AG04450 (cell line): ENCODE results near the gene MIEN1. TPM values are rescaled to one million over a fixed set of nuclear protein-coding genes. Genes with fewer than 3 reads are reported as not detected.

Experiments used
- CTCF ChIA-PET: fragments of 300-600, 350-600 bp; formaldehyde crosslinking; extraction: SDS; loops from one replicate; lab custom pipeline; 2022; ENCODE audit warnings: antibody characterized with exemption, inconsistent platforms; lab: Charles Lee
- POLR2A ChIA-PET: fragments of 350-600 bp; formaldehyde crosslinking; extraction: SDS; loops from one replicate; lab custom pipeline; 2021; ENCODE audit warnings: antibody characterized with exemption, inconsistent platforms; lab: Yijun Ruan, JAX
- DNase-seq: peaks from one replicate; pipeline ENCODE4 v3.0.0-alpha.2; 2011; ENCODE audit warnings: low read depth, low spot score
- H3K27ac ChIP-seq: one replicate; pipeline ENCODE4 v1.5.1; 2012; ENCODE audit warnings: low read depth, low read length, control low read depth
- H3K27me3 ChIP-seq: one replicate; pipeline ENCODE4 v1.6.0; 2012; ENCODE audit warnings: low read length; ENCODE audit not compliant: control insufficient read depth, insufficient read depth
- H3K4me3 ChIP-seq: 2 replicates; pipeline ENCODE4 v1.5.1; 2011; ENCODE audit warnings: mild to moderate bottlenecking, low read depth, low read length, control low read depth
- H3K9me3 ChIP-seq: 2 replicates; pipeline ENCODE4 v1.5.1; 2012; ENCODE audit warnings: low read length; ENCODE audit not compliant: control insufficient read depth, insufficient read depth
- CTCF ChIP-seq: IDR thresholded peaks from 2 replicates; pipeline ENCODE4 v1.5.1; 2011; ENCODE audit warnings: low read depth, low read length, control low read depth, inconsistent platforms
- polyA plus RNA-seq: library from polyadenylated mRNA; depleted of rRNA; stranded (reverse); fragments of >200 nt; gene quantifications from 2 replicates; pipeline ENCODE4 v1.2.3, GENCODE V29; 2011; rRNA removed
- small RNA-seq: library from RNA; depleted of rRNA; stranded (forward); fragments of <200 nt; gene quantifications from one replicate; pipeline ENCODE3, GENCODE V24; 2012; ENCODE audit warnings: low read depth; ENCODE audit not compliant: insufficient read length

The MIEN1 gene
- polyA plus RNA-seq, 1 experiment: 31.9 TPM

DNA sequence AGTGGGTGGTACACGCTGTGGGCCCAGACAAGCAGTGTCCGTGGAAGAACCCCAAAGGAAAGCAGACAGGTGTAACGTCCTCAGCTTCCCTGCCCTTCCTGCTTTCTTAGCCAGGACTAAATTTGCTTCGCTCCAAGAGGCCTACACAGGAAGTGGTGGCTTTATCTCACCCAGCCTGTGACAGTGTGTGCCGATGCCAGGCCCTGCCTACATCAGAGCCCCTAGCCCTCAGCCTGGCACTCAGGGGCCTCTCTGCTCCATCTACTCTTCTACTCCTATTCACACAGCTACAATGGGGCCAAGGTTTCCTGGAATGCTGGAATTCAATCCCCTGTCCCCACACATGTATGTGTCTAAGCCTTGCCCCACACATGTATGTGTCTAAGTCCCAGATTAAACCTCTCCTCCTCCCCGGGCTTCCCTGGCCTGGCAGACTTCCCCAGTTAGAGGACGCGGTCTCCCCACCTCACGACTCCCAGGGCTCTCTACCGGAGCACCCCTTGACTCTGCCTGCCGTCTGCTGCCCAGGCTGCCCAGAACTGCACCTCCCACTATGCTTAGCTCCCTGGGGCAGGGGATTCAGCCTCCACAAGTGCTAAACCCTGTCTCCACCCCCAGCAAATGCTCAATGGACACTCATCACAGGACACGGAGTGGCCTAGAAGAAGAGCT lies 50.7 kb downstream of the MIEN1 start:
- H3K9me3 ChIP-seq: no peaks in the 10 kb centered on the region
- H3K4me3 ChIP-seq: no peak overlapping the region
- TF ChIP-seq CTCF: no peak
- ChIA-PET POLR2A (no interaction called here), CTCF (interaction anchor here (0.9 to 1.4 kb wide), 4 partner anchors 8 to 58 kb away, joined by 3 to 4 read pairs (median 4); partner anchors contain the start of gene PGAP3)
- DNase-seq: no peak
- H3K27ac ChIP-seq: no peak overlapping the region
- no peaks in the 10 kb centered on the region for H3K27me3 ChIP-seq

Small RNA genes lying within 50 kb of the gene (small RNA-seq; reads per million reads assigned to genes)
- not detected for gene MIR4728

Other genes with a start within 250 kb of the MIEN1 start
- not detected in 2 replicates for gene NEUROD2, start 122.6 kb downstream of the MIEN1 start, polyA plus RNA-seq
- not detected in 2 replicates for gene PPP1R1B, start 103.6 kb downstream of the MIEN1 start, polyA plus RNA-seq
- gene STARD3, start 93.4 kb downstream of the MIEN1 start, polyA plus RNA-seq: 43.3 and 44.7 TPM in 2 replicates
- 0.09 and 0.12 TPM in 2 replicates for gene TCAP, start 65.2 kb downstream of the MIEN1 start, polyA plus RNA-seq
- not detected in 2 replicates for gene PNMT, start 62.1 kb downstream of the MIEN1 start, polyA plus RNA-seq
- 9.6 and 13.9 TPM in 2 replicates for gene PGAP3, start 42.5 kb downstream of the MIEN1 start, polyA plus RNA-seq
- 21.2 and 27.9 TPM in 2 replicates for gene ERBB2, start 30.5 kb downstream of the MIEN1 start, polyA plus RNA-seq
- gene GRB7, start 7.4 kb upstream of the MIEN1 start, polyA plus RNA-seq: 0.05 and 0.14 TPM in 2 replicates
- gene IKZF3, start 133.8 kb upstream of the MIEN1 start, polyA plus RNA-seq: not detected in 2 replicates
- gene ZPBP2, start 137.7 kb upstream of the MIEN1 start, polyA plus RNA-seq: not detected in 2 replicates
- gene GSDMB, start 188.1 kb upstream of the MIEN1 start, polyA plus RNA-seq: 5.0 and 5.3 TPM in 2 replicates
- 45.6 and 76.0 TPM in 2 replicates for gene ORMDL3, start 197.1 kb upstream of the MIEN1 start, polyA plus RNA-seq
- not detected in 2 replicates for gene LRRC3C, start 197.2 kb upstream of the MIEN1 start, polyA plus RNA-seq
- not detected in 2 replicates for gene GSDMA, start 232.5 kb upstream of the MIEN1 start, polyA plus RNA-seq